HepG2 (cell line): Measurements from ENCODE around the gene COG8. TPM values are rescaled to one million over a fixed set of nuclear protein-coding genes. Genes with fewer than 3 reads are reported as not detected.

Source experiments
- HDAC6 ChIP-seq: fragments of 200-600 bp; sonication (generic); IDR thresholded peaks from 2 replicates; pipeline ENCODE4 v1.7.0; 2017; ENCODE audit warnings: mild to moderate bottlenecking, antibody characterized with exemption, low read length, low read depth
- HOXA5 ChIP-seq: sonication (generic); formaldehyde crosslinking; IDR thresholded peaks from 2 replicates; pipeline ENCODE4 v1.4.0; 2020; ENCODE audit warnings: missing genetic modification reagents
- POLR2G ChIP-seq: fragments of 200-400 bp; formaldehyde crosslinking; IDR thresholded peaks from 2 replicates; pipeline ENCODE4 v1.6.1; 2018; ENCODE audit warnings: mild to moderate bottlenecking, low read depth, low read length, moderate library complexity
- PRMT3 ChIP-seq: sonication (generic); formaldehyde crosslinking; IDR thresholded peaks from 2 replicates; pipeline ENCODE4 v1.8.1; 2022; ENCODE audit warnings: low read depth, mild to moderate bottlenecking, moderate library complexity, missing genetic modification reagents, borderline replicate concordance
- SETDB1 ChIP-seq: sonication (generic); formaldehyde crosslinking; IDR thresholded peaks from 2 replicates; pipeline ENCODE4 v1.5.1; 2020; ENCODE audit warnings: missing genetic modification reagents, mild to moderate bottlenecking, borderline replicate concordance
- SMAD1 ChIP-seq: sonication (generic); formaldehyde crosslinking; IDR thresholded peaks from 2 replicates; pipeline ENCODE4 v1.4.0; 2020; ENCODE audit warnings: missing genetic modification reagents, low read depth, mild to moderate bottlenecking, borderline replicate concordance
- ZBTB7B ChIP-seq: sonication (generic); formaldehyde crosslinking; IDR thresholded peaks from 2 replicates; pipeline ENCODE4 v1.4.0; 2020; ENCODE audit warnings: missing genetic modification reagents
- ZMAT3 ChIP-seq: sonication (generic); formaldehyde crosslinking; conservative IDR thresholded peaks from 2 replicates; pipeline ENCODE4 v1.7.0; 2021; ENCODE audit warnings: missing genetic modification reagents
- ZNF160 ChIP-seq: sonication (generic); formaldehyde crosslinking; IDR thresholded peaks from 2 replicates; pipeline ENCODE4 v1.8.0; 2022; ENCODE audit warnings: mild to moderate bottlenecking, inconsistent platforms, missing genetic modification reagents
- ZNF180 ChIP-seq: sonication (generic); formaldehyde crosslinking; IDR thresholded peaks from 2 replicates; pipeline ENCODE4 v1.4.0; 2020; ENCODE audit warnings: low read depth, missing genetic modification reagents, borderline replicate concordance
- ZNF501 ChIP-seq: sonication (generic); formaldehyde crosslinking; IDR thresholded peaks from 2 replicates; pipeline ENCODE4 v1.5.1; 2020; ENCODE audit warnings: mild to moderate bottlenecking, moderate library complexity, missing genetic modification reagents
- ZSCAN30 ChIP-seq: sonication (generic); formaldehyde crosslinking; IDR thresholded peaks from 2 replicates; pipeline ENCODE4 v1.5.0; 2020; ENCODE audit warnings: mild to moderate bottlenecking, missing genetic modification reagents
- polyA plus RNA-seq, 8 experiments: library from polyadenylated mRNA; depleted of rRNA in 3 of 8; stranded (reverse) in 7 of 8; unstranded in 1 of 8; fragments of >200 nt; fragmentation: Illumina TruSeq in 4 of 8; extraction: Trizol in 4 of 8; gene quantifications; 2 replicates each; pipeline versions ENCODE4 v1.2.1 to v1.2.3, GENCODE V29; 2011 to 2016; ENCODE audit warnings: low read depth in 4 of 8, missing spikeins in 1 of 8, mixed read lengths in 1 of 8; ENCODE audit not compliant: insufficient read depth in 1 of 8
- total RNA-seq, 5 experiments: library from RNA; depleted of rRNA; stranded (reverse); fragments of >200 nt; fragmentation: Illumina TruSeq; extraction: Trizol; gene quantifications; 2 replicates each; pipeline ENCODE4 v1.2.3, GENCODE V29; 2016; ENCODE audit warnings: low read depth in 1 of 5
- TF ChIP-seq, protein P1 (sequence below): IDR thresholded peaks from 2 replicates; pipeline ENCODE4 v1.6.1; 2016; ENCODE audit warnings: control low read depth
- TF ChIP-seq, protein P2 (sequence below): sonication (generic); formaldehyde crosslinking; IDR thresholded peaks from 2 replicates; pipeline ENCODE4; 2020; ENCODE audit warnings: missing genetic modification reagents, mild to moderate bottlenecking, borderline replicate concordance
- TF ChIP-seq, protein P3 (sequence below): sonication (generic); formaldehyde crosslinking; IDR thresholded peaks from 2 replicates; pipeline ENCODE4 v1.5.0; 2020; ENCODE audit warnings: mild to moderate bottlenecking, missing genetic modification reagents, moderate library complexity
- TF ChIP-seq, protein P4 (sequence below): sonication (generic); formaldehyde crosslinking; IDR thresholded peaks from 2 replicates; pipeline ENCODE4 v1.4.0; 2020; ENCODE audit warnings: missing genetic modification reagents
- TF ChIP-seq, protein P5 (sequence below): sonication (generic); formaldehyde crosslinking; IDR thresholded peaks from 2 replicates; pipeline ENCODE4 v1.8.0; 2022; ENCODE audit warnings: missing genetic modification reagents, low read depth, mild to moderate bottlenecking, borderline replicate concordance
- TF ChIP-seq, protein P6 (sequence below): sonication (generic); formaldehyde crosslinking; conservative IDR thresholded peaks from 2 replicates; pipeline ENCODE4 v1.4.0; 2020; ENCODE audit warnings: missing genetic modification reagents

The COG8 gene
- total and polyA plus RNA-seq, 2 of the 13 experiments (the other 11 are each of a cell fraction or from before 2014, with no cell fraction given) = 45.5 to 52.1 TPM

DNA sequence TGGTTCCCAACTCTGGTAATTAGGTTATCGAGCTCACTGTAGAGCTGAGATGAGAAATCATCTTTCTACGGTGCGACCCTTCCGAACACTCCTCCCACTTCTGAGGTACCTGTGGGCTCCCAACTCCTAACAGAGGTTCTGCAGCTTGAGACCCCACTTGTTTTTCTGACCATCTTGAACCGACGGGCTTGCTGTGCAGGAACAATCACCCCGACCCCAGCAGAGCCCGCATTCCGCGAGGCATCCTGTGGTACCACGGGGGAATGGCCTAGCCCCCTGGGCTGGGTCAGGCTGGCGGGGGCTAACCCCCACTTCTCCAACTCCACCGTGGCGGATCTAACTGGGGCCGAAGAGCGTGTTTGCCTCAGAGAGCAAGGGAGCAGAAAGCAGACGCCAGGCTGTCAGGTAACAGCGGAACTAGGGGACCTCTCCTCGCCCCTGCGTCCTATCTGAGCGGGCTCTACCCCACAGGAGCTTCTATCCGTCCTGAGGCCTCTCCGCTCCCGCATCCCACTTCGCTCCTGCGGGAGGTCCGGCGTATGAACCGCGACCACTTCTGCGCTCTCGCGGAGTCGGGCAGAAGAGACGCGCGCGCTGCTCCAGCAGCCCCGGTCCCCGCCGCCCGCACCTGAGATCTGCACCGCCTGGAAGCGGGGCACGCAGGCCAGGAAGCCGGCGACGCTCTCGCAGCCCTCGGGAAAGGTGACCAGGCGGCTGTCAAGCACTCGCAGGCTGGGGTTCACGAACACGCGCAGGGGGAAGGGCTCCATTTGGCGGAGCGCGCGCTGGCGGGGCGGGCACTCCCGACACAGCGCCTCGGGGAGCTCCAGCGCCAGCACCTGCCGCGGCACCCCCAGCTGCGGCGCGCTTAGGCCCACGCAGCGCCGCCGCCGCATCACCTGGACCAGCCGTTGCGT is 9.7 kb downstream of the COG8 start (continued):
- TF ChIP-seq, protein P1, sequence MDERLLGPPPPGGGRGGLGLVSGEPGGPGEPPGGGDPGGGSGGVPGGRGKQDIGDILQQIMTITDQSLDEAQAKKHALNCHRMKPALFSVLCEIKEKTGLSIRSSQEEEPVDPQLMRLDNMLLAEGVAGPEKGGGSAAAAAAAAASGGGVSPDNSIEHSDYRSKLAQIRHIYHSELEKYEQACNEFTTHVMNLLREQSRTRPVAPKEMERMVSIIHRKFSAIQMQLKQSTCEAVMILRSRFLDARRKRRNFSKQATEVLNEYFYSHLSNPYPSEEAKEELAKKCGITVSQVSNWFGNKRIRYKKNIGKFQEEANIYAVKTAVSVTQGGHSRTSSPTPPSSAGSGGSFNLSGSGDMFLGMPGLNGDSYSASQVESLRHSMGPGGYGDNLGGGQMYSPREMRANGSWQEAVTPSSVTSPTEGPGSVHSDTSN = no peak
- TF ChIP-seq ZNF180 (CRISPR knock-in tag) (no peak), HOXA5 (CRISPR knock-in tag) (no peak), SMAD1 (CRISPR knock-in tag) (no peak; the same call in 1 of the 2 replicates), ZMAT3 (CRISPR knock-in tag) (no peak), POLR2G (no peak), ZNF160 (CRISPR knock-in tag) (no peak), HDAC6 (no peak), PRMT3 (CRISPR knock-in tag) (no peak; the same call in 1 of the 2 replicates), ZNF501 (CRISPR knock-in tag) (no peak), ZSCAN30 (CRISPR knock-in tag) (no peak), SETDB1 (CRISPR knock-in tag) (no peak), ZBTB7B (CRISPR knock-in tag) (no peak)
- TF ChIP-seq, protein P2, sequence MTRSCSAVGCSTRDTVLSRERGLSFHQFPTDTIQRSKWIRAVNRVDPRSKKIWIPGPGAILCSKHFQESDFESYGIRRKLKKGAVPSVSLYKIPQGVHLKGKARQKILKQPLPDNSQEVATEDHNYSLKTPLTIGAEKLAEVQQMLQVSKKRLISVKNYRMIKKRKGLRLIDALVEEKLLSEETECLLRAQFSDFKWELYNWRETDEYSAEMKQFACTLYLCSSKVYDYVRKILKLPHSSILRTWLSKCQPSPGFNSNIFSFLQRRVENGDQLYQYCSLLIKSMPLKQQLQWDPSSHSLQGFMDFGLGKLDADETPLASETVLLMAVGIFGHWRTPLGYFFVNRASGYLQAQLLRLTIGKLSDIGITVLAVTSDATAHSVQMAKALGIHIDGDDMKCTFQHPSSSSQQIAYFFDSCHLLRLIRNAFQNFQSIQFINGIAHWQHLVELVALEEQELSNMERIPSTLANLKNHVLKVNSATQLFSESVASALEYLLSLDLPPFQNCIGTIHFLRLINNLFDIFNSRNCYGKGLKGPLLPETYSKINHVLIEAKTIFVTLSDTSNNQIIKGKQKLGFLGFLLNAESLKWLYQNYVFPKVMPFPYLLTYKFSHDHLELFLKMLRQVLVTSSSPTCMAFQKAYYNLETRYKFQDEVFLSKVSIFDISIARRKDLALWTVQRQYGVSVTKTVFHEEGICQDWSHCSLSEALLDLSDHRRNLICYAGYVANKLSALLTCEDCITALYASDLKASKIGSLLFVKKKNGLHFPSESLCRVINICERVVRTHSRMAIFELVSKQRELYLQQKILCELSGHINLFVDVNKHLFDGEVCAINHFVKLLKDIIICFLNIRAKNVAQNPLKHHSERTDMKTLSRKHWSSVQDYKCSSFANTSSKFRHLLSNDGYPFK = no peak
- TF ChIP-seq, protein P3, sequence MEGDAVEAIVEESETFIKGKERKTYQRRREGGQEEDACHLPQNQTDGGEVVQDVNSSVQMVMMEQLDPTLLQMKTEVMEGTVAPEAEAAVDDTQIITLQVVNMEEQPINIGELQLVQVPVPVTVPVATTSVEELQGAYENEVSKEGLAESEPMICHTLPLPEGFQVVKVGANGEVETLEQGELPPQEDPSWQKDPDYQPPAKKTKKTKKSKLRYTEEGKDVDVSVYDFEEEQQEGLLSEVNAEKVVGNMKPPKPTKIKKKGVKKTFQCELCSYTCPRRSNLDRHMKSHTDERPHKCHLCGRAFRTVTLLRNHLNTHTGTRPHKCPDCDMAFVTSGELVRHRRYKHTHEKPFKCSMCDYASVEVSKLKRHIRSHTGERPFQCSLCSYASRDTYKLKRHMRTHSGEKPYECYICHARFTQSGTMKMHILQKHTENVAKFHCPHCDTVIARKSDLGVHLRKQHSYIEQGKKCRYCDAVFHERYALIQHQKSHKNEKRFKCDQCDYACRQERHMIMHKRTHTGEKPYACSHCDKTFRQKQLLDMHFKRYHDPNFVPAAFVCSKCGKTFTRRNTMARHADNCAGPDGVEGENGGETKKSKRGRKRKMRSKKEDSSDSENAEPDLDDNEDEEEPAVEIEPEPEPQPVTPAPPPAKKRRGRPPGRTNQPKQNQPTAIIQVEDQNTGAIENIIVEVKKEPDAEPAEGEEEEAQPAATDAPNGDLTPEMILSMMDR (CRISPR knock-in tag) = no peak
- TF ChIP-seq, protein P4, sequence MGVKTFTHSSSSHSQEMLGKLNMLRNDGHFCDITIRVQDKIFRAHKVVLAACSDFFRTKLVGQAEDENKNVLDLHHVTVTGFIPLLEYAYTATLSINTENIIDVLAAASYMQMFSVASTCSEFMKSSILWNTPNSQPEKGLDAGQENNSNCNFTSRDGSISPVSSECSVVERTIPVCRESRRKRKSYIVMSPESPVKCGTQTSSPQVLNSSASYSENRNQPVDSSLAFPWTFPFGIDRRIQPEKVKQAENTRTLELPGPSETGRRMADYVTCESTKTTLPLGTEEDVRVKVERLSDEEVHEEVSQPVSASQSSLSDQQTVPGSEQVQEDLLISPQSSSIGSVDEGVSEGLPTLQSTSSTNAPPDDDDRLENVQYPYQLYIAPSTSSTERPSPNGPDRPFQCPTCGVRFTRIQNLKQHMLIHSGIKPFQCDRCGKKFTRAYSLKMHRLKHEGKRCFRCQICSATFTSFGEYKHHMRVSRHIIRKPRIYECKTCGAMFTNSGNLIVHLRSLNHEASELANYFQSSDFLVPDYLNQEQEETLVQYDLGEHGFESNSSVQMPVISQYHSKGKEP (CRISPR knock-in tag) = no peak
- TF ChIP-seq, protein P5, sequence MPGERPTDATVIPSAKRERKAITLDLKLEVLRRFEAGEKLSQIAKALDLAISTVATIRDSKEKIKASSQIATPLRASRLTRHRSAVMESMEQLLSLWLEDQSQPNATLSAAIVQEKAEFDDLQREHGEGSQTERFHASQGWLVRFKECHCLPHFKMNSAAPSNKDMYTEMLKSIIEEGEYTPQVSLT (CRISPR knock-in tag) = no peak
- TF ChIP-seq, protein P6, sequence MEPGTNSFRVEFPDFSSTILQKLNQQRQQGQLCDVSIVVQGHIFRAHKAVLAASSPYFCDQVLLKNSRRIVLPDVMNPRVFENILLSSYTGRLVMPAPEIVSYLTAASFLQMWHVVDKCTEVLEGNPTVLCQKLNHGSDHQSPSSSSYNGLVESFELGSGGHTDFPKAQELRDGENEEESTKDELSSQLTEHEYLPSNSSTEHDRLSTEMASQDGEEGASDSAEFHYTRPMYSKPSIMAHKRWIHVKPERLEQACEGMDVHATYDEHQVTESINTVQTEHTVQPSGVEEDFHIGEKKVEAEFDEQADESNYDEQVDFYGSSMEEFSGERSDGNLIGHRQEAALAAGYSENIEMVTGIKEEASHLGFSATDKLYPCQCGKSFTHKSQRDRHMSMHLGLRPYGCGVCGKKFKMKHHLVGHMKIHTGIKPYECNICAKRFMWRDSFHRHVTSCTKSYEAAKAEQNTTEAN (CRISPR knock-in tag) = no peak
